NCI-H146 treated with DMSO at 0.1 percent for 48 hours (cell line): Measurements from ENCODE around the gene TRIP10.
A peak's percentile ranks its signal among the peaks of the same experiment; 100 is the strongest.
"Not testable (repeated sequence)": the region's sequence is repeated elsewhere in the genome, so short reads cannot be mapped to it uniquely, and the experiment has no call there.

ENCODE experiments used
- DNase-seq: peaks from one replicate; lab custom pipeline; 2025; ENCODE audit not compliant: unreplicated experiment; lab: John Stamatoyannopoulos, UW

The TRIP10 gene

GRCh38 chr19:6739390-6739882 lies at the start of gene TRIP10:
Gene TRIP10 (plus strand): TSS chr19:6739680. CDS start chr19:6739762, 82 bp downstream.
- peak; percentile 17 for DNase-seq

DNA sequence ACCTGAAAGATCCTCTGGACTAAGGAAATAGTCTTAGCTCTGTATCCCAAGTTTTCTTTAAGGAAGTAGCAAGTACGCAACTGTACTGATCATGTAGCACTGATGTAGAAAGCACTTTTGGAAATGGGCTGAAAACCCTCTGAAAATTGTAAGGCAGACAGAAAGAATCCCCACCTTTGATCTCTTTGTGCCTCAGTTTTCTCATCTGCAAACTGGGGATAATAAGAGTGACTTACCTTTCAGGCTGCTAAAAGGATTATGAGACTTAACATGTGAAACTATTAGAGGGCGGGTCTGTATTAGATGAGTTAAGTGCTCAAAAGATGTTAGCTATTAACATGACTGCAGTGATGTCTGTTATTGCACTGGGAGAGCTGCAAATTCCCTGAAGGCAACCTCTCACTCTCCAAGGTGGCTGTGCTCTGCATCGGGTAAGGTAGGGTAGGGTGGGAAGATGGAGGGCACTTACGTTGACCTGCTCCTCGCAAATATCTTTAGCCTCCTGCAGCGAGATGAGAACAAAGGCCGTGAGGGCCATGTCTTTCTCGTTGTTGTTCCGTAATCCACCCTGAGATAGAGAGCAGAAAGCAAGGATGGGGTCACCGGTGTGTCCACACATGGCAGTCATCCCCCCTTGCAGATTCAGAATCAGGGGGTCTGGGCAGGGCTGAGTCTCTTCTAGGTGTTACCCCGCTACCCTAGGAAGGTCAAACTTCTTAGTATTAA lies 49.2 kb upstream of the TRIP10 start:
- no peak for DNase-seq

DNA sequence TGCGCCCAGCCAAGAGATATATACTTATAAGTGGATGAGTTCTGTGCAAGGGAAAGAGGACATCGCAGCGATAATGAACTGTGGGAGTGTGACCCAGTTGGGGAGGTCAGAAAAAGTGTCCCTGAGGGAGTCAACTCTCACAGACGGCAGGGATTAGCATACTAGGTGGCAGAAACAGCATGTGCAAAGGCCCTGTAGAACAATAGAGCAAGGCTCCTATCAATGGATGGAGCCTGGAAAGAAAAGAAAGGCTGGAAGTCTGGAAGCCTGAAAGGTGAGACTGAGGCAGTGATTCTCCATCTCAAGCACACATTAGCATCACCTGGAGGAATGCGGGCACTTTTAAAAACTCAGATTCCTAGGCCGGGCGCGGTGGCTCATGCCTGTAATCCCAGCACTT lies 48.1 kb upstream of the TRIP10 start:
- no peak for DNase-seq

- DNase-seq, result no peak
These were observed 47.5 kb upstream of the TRIP10 start for GRCh38 chr19:6692027-6692426.

DNA sequence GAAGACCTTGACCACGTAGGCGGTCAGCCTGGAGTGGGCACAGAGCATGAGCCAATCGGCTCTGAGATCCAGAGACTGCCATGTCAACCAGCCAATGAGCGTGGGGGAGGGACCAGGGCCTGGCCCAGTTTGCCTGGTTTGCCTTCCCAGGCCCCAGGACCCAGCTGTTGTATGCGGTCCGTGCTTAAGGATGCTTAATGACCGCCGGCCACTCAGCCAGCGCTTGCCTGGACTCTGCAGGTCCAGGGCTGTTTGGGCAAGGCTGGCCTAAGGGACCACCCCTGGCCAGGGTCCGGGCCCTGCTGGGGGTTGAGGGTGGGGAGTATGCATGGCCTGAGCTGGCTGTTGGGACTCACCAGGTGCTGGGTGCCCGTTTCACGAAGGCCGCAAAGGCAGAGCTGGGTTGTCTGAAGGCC lies 46.4 kb upstream of the TRIP10 start:
- DNase-seq, result no peak

- no peak for DNase-seq
These were observed 45.8 kb upstream of the TRIP10 start for GRCh38 chr19:6693681-6694080.

DNA sequence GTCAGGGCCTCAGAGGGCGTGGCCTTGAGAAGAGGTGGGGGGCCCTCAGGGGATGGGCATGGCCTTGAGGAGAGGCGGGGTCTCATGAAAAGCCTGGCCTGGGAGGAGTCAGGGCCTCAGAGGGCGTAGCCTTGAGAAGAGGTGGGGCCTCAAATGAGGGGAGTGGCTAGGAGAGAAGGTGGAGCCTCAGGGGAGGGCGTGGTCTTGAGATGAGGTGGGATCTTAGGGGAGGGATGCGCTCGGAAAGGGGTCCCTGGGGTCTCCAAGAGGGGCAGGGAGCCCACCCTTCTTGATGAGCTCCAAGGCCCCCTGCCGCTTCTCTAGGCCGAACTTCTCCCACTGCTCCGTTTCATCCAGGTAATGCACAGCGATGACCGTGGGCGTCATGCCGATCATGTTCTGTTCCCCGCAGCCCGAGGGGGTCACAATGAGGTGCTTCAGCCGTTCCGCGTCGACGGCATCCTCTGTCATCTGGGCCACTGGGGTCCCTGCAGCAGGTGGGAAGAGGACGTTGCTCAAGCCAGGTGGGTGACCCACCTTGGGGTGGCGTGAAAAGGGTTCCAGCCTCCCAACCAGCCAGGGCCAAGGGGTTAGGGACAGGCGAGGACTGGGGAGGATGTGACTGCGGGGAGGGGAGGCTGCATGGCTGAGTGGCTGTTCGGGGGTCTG lies 45.2 kb upstream of the TRIP10 start:
- no peak for DNase-seq

DNA sequence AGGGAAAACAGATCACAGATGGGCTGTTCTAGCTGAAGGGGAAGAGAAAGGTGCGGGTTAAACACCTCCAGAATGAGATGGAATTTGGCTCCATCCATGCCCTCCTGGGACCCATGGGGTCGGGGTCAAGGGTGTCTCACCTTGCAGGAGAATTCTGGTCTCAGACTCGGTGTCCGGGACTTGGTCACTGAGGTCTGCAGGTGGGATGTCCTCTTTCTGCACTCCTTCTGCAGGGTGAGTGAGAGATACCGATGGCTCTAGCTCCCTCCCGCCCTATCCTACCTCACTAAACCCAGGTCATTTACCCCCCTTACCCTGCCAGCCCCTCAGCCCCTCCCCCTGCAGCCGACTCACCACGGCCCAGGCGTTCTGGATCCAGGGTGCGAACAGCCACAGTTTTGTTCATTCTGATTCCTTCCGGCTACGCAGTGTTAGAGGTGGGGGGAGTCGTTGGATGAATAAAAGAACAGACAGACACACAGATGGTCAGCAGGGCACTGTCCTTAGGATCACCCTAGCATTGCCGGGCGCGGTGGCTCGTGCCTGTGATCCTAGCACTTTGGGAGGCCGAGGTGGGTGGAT lies 43.1 kb upstream of the TRIP10 start:
- no peak for DNase-seq

DNA sequence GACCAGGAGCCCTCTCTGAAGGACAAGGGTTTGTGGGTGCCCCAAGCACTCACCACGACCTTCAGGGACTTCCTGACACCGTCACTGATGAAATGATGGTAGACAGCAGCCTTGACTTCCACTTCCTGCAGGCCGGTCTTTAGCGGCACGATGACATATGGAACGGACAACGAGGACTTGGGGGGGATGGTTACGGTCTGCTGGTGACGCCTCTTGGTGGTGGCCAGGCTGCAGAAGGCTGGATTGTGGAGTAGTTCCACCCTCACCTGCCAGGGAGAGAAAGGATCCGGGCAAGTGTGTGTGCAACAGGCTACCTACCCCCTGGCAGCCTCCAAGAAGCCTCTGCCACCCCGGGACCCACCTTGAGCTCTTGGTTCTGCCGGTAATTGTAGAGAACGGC lies 42.2 kb upstream of the TRIP10 start:
- DNase-seq, result no peak

DNA sequence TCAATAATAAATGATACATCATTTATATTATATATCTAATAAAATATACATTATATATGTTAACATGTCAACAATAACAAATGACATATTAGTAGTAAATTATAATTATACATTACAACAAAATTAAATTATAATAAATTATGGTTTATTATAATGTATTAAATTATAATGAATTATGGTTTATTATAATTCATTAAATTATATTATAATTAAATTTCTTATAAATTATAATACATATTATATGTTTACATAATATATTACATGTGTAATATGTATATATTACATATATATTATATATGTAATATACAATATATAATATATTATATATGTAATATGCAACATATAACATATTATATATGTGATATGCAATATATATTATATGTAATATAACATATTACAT lies 39.5 kb upstream of the TRIP10 start:
- DNase-seq, result no peak

- DNase-seq, result no peak
These were observed 38.7 kb upstream of the TRIP10 start for GRCh38 chr19:6700586-6701316.

DNA sequence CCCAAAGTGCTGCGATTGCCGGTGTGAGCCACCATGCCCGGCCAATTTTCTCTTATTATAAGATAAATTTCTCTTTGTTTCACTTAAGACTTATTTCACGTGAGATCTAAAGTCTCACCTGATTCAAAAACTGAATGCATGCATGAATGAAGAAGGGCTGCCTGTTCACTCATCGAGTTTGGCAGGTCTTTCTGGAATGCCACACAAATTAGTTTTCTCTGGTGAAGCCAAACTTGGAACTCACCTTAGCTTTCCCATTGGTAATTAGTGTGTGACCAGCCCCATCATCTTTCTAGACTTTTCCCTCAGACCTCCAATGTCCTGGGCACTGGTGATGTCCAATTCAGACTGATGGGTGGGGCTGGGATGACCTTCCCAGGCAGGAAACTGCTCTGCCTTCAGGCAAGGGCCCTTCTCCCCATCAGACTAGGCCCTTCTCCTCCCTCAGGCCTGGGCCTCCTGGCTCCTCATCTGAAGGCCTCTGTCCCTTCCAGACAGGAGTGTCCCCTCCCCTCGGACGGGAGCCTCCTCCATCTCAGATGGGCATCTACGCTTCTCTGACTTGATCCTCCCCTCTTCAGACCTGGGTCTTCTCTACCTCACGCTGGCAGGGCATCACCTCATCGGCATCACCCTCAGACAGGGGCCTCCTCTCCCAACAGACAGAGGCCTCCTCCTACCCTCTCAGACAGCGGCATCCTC lies 33.4 kb upstream of the TRIP10 start:
- DNase-seq, result no peak

DNA sequence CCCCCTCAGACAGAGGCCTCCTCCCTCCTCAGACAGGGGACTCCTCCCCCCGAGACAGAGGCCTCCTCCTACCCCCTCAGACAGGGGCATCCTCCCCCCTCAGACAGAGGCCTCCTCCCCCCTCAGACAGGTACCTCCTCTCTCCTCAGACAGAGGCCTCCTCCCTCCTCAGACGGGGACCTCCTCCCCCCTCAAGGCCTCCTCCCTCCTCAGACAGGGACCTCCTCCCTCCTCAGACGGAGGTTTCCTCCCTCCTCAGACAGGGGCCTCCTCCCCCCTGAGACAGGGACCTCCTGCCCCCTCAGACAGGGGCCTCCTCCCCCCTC lies 32.9 kb upstream of the TRIP10 start:
- DNase-seq, result no peak

- DNase-seq, result no peak
These were observed 32.3 kb upstream of the TRIP10 start for GRCh38 chr19:6707011-6707657.

DNA sequence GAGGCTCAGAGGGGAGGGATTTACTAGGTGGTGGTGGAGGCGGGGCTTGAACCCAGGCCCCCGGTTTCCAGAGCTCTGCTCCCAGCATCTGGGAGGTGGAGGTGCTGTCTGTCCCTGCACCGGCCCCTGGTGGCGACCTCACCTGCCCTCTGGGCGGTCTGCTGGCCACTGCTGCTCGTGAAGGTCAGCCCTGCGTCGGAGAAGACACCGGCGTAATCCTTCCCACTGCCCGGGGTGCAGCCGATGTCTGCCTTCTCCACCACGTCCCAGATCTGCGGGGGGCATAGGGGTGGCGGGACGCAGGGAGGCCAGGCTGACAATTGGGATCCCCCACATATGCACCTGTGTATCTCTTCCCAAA lies 31.8 kb upstream of the TRIP10 start:
- DNase-seq, result no peak

DNA sequence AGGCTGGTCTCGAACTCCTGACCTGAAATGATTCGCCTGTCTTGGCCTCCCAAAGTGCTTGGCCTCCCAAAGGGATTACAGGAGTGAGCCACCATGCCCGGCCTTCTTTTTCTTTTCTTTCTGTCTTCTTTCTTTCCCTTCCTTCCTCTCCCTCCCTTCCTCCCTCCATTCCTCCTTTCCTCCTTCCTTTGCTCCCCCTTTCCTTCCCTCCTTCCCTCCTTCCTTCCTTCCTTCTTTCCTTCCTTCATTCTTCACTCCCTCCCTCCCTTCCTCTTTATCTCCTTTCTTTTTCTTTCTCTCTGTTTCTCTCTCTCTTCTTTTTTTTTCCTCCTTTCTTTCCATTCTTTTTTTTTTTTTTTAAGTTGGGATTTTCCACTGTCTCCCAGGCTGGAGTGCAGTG lies 31.1 kb upstream of the TRIP10 start:
- no peak for DNase-seq

DNA sequence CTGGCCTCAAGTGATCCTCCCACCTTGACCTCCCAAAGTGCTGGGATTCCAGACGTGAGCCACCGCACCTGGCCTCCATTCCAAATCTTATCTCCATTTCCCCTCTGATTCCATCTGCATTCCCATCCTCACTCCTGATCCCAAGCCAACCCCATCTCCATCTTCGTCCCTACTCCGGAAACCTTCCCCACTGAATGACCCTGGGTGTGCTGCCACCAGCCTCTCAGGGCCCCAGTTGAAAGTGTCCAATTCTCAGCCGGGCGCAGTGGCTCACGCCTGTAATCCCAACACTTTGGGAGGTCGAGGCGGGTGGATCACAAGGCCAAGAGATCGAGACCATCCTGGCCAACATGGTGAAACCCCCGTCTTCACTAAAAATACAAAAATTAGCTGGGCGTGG lies 30.6 kb upstream of the TRIP10 start:
- DNase-seq, result not testable (repeated sequence)

GRCh38 chr19:6709549-6709948 lies 29.9 kb upstream of the TRIP10 start:
- no peak for DNase-seq

GRCh38 chr19:6710273-6711077 lies 29.0 kb upstream of the TRIP10 start:
- no peak for DNase-seq

- DNase-seq, result no peak
These were observed 28.5 kb upstream of the TRIP10 start for GRCh38 chr19:6711078-6711361.
